ENCODE data around the gene GLG1.

The GLG1 gene

DNA sequence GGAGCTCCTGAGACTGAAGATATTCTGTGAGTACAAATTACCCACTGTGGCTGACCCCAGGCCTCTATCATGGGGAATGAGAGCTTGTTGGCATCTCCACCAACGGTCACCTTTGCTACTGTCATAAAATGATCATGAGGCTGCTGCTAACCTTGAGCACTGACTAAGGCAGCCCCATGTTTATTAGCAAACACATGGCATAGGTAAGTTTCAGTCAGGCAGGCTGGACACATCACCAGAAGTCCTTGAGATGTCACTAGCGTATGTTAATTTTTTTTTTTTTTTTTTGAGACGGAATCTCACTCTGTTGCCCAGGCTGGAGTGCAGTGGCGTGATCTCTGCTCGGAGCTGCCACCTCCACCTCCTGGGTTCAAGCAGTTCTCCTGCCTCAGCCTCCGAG is 1.5 kb upstream of the GLG1 start:
- FAIRE-seq, result no peak

DNA sequence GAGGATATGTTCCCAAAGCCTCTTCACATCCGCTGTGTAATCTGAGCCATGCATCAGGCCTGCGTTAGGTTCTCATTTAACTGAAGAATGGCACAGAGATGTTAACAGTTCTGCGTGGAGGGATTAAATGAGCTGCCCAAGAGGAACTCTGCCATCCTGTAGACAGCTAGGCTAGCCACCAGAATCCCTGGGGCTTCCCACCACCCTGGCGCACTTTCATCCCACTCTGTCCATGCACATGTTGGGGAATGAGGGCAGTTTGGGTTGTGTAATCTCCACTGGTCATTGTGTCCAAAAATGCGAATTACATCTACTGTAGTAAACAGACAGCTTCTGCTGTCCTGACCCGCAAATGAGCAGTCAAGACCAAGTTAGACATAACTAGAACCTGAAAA is 1.0 kb upstream of the GLG1 start:
- FAIRE-seq, result no peak

DNA sequence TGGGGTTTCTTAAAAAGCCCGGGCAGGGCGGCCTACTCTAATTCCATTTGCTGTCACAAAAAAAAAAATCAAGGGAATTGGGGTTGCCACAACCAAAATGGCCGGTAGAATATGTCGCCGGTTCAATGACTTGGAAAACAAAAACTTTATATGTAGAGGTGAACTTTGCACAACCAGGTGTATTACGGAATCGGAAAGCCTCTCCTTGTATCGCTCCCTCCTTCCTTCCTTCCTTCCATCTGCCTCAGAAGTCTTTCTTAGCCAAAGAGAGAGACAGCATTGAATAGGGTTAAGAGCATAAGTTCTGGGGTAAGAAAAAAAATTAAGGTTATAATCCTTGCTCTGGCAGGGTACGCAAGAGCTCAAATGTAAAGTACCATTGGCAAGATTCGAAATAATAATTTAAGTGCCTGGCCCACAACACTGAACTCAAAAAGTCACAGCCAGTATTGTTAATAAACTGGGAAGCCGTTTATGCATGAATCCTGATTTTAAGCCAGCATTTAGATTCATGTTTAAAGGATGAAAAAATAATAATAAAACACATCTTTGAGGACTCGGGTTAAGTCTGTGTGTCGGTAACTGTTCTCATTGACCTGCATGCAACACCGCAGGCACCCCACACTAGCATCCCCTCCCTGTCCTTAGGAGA is 522 bp upstream of the GLG1 start:
- no peak for FAIRE-seq

DNA sequence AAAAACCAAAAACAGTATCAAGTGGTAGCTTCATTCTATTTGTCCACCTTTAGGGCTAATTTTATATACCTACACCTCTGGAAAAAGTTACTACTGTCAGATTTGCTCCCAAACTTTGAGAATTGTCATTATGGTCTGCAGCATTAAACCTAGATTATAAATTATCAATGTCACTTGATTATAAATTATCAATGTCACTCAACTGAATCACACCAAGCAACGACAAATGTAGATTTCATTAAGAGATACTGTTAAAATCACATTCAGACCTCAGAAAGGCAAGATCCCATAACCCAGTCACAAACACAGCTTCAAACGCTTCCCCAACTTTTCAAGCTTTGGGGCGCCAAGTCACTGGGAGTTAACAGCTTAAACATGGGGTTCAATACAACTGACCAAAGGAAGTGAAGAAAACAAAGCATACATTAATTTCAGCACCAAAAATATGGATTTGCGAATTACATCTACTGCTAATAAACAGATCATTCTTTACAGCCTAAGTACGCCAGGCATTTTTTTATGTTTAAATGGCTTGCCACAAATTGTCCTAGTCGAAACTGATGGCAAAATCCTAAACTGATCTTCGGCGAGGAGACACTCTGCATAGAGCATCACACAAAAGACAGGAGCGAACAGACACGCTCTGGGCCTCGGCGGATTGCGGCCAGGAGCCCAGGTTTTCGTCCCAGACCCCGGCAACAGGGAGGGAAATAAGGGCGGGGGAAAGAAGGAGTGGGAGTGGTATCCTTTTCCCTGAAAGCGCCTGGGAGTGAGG is 981 bp downstream of the GLG1 start:
- no peak for FAIRE-seq

DNA sequence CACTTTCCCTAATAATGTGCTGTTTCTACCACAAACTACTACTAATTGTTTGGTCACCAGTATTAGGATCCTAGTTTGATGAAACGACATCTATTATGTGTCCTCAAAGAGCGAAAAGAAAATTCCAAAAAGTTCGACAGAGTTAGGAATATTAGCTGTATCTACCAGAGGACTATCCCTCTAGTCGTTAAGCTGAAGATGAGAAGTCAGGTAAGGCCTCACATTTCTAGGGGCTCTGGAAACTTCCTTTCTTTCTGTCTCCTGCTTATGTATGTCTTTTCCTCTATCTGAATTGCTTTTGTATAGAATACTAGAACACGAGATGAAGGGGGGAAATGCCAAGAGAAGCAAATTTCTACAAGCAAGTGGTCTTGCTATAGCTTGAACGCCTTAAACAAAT is 1.6 kb downstream of the GLG1 start:
- no peak for FAIRE-seq

DNA sequence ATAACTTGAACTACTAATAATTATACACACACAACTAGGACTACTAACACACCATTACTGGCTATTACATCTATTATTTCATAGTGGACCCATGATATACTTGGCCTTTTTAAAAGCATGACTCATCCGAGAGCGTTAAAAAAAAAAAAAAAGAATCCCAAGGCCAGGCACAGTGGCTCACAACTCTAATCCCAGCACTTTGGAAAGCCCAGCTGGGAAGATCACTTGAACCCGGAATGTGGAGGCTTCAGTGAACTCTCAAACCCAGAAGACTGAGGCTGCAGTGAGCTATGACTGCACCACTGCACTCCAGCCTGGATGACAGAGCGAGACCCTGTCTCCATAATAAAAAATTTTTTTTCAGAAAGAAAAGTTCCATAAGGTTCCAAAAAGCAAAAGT is 3.1 kb downstream of the GLG1 start:
- no peak for FAIRE-seq

DNA sequence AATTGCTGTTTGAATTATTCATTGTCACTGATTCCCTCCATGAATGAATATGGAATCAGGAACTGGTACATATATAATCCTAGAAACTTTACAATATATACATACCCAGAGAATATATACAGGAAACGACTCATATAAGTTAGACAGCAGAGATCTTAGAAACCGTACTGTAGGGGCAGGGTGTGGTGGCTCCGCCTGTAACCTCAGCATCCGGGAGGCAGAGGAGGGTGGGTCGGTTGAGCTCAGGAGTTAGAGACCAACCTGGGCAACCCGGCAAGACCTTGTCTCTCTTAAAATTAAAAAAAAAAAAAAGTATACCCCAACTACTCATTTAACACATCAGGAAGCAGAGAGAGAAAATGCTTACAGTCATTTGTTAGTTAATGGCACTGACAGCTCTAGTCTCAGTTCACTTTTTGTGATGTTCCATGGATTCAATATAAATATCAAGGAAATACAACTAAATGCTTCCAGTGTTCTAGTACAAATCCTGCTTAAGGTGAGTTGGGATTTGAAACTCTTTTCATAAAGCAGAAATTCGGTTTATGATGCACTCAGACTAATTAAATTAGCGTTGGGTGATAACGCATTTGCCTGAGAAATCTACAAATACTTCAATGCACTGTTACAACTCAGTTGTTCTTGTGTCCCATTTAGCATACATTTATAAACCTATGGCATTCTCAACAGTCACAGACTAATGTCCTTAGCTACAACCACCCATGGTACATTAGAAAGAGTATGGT is 5.6 kb downstream of the GLG1 start:
- FAIRE-seq, result no peak

DNA sequence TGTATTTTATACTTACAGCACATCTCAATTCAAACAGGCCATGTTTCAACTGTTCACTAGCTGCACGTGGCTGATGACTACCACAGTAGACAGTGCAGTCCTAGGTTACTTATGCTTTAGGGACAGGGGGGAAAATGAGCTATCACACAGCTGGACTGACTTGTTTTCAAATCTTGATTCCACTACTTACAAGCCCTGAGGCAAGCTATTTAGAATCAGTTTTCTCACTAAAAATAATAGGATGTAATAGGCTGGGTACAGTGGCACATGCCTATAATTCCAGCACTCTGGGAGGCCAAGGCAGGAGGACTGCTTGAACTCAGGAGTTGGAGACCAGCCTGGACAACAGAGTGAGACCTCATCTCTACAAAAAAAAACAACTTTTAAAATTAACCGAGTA is 10.3 kb downstream of the GLG1 start:
- FAIRE-seq, result no peak

DNA sequence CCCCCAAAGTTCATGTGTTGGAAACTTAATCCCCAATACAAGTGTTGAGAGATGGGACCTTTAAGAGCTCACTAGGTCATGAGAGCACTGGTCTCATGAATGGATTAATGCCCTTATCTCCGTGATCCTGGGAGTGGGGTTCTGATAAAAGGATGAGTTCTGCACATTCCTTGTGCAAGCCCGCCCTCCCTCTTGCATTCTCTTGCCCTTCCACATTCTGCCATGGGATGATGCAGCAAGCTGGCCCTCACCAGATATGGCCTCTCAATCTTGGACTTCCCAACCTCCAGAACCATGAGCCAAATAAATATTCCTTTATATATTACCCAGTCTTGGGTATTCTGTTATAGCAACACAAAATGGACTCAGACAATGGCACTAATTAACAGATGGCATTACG is 14.1 kb downstream of the GLG1 start:
- FAIRE-seq, result no peak

DNA sequence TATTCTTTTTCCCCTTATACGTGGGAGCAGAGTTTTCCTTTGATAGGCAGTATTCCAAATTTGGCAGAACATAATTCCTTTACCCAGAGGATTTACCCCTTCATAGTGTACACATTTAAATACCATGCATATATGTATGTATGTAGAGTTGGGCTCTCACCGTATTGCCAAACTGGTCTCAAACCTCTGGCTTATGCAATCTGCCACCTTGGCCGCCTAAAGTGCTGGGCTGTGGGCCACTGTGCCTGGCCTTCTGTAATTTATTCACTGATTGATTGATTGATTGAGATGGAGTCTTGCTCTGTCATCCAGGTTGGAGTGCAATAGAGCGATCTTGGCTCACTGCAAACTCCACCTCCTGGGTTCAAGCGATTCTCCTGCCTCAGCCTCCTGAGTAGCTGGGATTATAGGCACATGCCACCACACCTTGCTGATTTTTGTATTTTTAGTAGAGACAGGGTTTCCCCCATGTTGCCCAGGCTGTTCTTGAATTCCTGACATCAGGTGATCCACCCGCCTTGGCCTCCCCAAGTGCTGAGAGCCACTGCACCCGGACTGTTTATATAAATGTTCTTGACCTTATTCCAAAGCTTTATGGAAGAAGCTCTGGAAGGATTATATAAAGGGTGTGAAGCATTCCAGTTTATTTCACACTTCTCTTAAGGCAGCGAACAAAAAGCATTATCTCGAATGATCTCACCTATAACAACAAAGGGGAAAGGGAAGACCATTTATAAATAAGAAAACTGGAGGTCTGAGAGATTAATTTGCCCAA is 14.9 kb downstream of the GLG1 start:
- no peak for FAIRE-seq

DNA sequence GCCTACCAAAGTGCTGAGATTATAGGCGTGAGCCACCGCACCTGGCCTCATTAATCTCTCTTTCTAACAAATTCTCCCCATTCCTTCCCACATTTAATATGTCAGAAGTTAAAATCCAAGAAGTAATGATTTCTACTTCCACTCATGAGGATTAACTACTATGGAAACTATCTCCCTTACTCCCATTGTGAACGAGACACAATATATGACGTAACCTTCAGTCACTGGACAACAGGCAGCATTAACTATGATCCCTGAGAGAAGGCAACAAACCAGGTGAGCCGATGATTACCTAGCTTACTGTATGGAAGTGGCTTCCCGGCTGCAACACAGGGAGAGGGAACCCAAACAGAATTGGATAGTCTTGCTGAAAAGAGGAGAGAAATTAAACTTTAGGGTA is 20.0 kb downstream of the GLG1 start:
- FAIRE-seq, result no peak

DNA sequence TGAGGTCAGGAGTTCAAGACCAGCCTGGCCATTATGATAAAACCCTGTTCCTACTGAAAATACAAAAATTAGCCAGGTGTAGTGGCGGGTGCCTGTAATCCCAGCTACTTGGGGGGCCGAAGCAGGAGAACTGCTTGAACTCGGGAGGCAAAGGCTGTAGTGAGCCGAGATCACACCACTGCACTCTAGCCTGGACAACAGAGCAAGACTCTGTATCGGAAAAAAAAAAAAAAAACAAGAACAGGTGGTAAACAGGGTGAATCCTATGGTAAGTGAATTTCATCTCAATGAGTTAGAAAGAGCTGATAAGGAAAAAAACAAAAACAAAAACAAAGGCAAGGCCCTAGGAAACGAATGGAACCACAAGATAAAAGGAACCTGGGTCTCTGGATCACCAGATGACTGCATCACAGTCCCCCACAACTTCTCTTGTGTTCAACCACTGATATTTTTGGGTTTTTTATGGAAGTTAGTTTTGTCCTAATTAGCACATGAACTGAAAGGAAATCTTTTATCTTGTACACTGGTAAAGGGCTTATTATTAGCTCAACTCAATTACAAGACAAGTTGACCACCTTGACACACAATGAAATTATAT is 21.0 kb downstream of the GLG1 start:
- no peak for FAIRE-seq

DNA sequence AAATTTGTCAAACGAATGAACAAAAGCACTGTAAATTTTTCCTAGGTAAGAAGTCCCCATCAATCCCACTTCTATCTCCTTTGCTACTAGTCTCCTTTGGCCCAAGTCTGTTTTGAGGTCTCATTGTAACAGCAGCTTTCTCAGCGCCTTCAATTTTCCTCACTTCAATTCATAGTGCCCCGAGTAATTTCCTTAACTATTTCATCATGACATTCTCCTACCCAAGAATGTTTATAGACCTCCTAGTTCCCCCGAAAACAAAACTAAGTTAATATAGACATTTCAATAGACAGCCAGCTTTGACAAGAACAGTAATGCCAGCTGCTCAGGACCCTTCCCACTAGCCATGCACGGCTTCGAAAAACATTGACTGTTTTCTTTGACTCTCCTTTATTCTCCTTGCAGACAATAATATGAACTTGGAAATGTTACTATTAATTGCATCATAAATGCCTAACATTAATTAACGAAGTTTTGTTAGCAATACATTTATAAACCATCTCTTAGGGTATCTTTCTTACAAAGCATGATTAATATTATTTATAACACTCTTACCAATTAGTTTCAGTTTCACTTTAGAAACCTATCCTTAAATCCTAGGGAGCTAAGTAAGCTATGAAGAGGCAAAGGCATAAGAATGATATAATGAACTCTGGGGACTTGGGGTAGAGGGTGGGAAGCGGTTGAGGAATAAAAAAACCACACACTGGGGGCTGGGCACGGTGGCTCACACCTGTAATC is 22.8 kb downstream of the GLG1 start:
- no peak for FAIRE-seq

DNA sequence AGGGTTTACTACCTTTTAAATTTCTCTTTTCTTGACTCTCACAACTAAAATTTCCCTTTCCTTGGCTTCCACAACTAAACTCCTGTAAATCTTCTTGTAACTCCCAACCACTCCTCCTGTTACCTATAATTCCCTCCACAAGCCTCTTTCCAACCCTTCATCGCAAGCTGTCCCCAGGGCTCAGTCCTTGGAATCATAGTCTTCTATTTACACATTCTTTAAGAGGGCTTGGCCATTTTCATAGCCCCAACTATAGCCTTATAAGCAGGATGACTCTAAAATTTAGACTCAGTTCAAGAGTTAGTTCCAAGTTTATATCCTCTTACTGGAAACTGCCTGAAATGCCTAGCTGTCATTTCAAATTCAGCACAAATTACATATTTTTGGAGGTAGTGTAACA is 23.9 kb downstream of the GLG1 start:
- no peak for FAIRE-seq

DNA sequence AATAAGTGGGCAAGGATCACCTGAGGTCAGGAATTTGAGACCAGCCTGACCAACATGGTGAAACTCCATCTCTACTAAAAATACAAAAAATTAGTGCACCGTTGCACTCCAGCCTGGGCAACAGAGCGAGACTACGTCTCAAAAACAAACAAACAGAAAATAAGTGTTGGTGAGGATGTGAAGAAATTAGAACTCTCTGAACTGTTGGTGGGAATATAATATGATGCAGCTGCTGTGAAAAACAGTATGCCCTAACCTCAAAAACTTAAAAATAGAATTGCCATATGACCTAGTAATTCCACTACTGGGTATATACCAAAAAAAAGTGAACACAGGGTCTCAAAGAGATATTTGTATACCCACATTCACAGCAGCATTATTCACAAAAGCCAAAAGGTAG is 26.1 kb downstream of the GLG1 start:
- FAIRE-seq, result no peak

DNA sequence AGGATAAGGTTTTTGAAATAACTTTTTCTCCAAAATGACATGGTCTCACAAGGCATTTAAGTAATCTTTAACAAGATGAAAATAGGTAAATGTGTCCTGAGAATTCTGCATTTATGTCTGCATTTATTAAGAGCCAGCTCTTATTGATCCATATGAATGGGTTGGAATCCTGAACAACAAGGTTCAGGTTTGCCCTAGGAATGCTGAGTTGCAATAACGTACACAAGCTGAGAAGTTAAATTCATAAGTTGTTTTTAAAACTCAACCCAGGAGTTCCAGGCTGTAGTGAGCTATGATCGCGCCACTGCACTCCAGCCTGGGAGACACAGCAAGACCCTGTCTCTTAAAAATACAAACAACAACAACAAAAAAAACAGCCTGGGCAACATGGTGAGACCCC is 28.1 kb downstream of the GLG1 start:
- no peak for FAIRE-seq

DNA sequence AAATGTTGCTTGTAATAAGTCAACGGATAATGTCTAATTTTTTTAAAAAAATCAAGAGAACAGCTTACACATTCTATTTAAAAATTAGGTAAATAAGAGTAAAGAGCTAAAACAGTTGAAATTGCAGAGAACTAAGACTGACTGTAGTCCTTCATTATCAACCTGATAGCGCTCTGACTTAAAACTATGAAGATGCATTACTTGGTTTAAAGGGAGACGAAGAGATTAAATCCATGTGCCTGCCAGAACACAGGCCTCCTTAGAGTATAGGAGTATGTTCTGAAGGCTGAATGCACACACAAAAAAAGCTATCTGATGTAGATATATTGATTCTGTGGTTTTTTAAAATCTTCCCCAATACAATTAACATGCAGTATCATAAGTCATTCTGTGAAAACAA is 28.5 kb downstream of the GLG1 start:
- FAIRE-seq, result no peak

DNA sequence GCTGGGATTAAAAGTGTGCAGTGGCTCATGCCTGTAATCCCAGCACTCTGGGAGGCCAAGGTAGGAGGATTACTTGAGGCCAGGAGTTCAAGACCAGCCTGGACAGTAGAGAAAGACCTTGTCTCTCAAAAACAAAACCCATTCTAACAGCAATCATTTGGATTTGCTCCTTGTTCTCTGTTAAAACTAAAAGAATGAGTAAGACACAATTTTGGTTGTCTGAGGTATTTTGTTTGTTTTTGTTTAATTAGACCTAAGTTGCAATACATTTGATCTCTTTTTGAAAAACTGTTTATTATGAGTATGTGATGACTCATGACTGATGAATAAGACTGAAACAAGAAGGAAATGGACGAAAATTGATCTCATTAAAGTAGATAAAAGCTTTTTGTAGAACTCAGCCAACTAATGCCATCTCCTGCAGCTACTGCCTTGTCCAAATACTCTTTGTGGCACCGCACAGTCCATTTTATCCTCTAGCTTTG is 29.0 kb downstream of the GLG1 start:
- FAIRE-seq, result no peak

DNA sequence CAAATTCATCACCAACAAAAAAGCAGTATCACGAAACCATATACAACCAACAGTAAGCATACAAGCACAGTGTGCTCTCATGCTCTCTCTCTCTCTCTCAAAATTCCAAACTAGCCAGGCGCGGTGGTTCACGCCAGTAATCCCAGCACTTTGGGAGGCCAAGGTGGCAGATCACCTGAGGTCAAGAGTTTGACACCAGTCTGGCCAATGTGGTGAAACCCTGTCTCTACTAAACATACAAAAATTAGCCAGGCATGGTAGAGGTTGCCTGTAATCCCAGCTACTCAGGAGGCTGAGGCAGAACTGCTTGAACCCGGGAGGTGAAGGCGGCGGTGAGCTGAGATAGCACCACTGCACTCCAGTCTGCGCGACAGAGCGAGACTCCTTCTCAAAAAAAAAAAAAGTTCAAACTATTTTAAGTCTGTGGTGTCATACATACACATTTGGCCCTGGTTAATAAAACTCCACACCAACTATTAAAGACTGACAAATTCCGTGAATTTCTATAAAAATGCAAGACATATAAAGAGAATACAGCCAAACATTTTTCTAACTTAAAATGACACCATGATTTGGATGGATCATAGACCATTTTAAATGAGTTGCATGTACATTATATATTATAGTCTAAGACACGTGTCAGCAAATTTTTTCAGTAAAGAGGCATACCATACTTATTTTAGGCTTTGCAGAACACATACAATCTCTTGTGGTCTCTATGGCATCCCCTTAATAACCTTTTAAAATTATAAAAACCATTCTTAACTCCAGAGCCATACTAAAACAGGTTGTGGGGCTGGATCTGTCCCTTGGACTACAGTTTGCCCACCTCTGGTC is 30.9 kb downstream of the GLG1 start:
- FAIRE-seq, result no peak

DNA sequence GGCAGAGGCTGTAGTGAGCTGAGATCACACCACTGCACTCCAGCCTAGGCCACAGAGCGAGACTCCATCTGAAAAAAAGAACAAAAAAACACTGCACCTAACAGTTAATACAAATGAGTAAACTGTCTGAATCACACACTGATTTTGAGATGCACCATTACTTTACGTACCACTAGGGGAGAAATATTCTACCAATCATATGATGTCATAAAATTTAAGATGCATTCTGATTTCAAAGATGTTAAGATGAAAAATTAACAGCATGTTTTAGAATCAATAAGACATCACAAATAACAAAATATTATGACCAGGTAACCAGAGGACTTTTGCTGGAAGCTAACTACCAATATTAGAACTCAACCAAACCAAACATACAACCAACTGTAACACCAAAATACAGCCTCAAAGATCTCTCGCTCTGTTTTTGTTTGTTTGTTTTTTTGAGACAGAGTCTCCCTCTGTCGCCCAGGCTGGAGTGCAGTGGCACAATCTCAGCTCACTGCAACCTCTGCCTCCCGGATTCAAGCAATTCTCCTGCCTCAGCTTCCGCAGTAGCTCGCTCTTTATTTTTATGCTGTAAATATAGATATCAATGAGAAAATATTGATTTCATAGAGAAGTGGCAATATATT is 31.6 kb downstream of the GLG1 start:
- FAIRE-seq, result no peak

DNA sequence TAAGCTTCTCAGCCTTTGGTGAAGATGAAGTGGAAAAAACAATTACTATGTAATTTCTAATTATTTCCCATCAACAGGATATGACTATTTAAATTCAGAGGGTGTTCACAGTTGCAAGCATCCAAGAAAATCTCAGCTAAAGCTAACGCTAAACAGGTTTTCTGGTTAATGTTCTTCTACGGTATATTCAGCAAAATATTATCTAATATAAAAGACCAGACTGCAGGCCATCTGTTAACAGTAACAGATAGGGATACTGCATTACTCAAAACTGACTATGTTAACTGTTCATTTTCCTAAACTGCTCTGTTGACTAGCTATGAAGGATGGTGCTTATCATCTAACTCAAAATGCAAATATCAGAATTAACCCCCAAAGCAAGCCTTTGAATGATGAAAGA is 32.8 kb downstream of the GLG1 start:
- no peak for FAIRE-seq

Measured in colon (tissue), 2 donors.